ENCODE measurements around the gene IL31.
A peak's percentile ranks its signal among the peaks of the same experiment; 100 is the strongest.
"Not testable (repeated sequence)": the region's sequence is repeated elsewhere in the genome, so short reads cannot be mapped to it uniquely, and the experiment has no call there.

IL31 gene

GRCh38 chr12:122192441-122192840 is 18.4 kb upstream of the IL31 start:
- no peak overlapping the region for H3K4me3 ChIP-seq (ENCODE audit: low read depth, low read length)

- H3K4me3 ChIP-seq (ENCODE audit: low read depth, low read length), result no peak overlapping the region
Measured at GRCh38 chr12:122190842-122191668, 17.0 kb upstream of the IL31 start.

GRCh38 chr12:122189626-122190475 is 15.8 kb upstream of the IL31 start:
- no peak overlapping the region for H3K4me3 ChIP-seq (ENCODE audit: low read depth, low read length)

- no peak overlapping the region for H3K4me3 ChIP-seq (ENCODE audit: low read depth, low read length)
Measured at GRCh38 chr12:122187466-122187865, 13.4 kb upstream of the IL31 start.

GRCh38 chr12:122185494-122186082 is 11.6 kb upstream of the IL31 start:
- H3K4me3 ChIP-seq (ENCODE audit: low read depth, low read length), result no peak overlapping the region

GRCh38 chr12:122185079-122185478 is 11.1 kb upstream of the IL31 start:
- H3K4me3 ChIP-seq (ENCODE audit: low read depth, low read length), result no peak overlapping the region

- H3K4me3 ChIP-seq (ENCODE audit: low read depth, low read length), result no peak overlapping the region
Measured at GRCh38 chr12:122184517-122184916, 10.5 kb upstream of the IL31 start.

GRCh38 chr12:122183588-122183940 is 9.5 kb upstream of the IL31 start:
- peak overlapping the region; percentile 45 for H3K4me3 ChIP-seq (ENCODE audit: low read depth, low read length)

GRCh38 chr12:122182887-122183587 is 9.0 kb upstream of the IL31 start, which contains the start of gene LRRC43:
LRRC43 (plus strand) TSS chr12:122183123; CDS start chr12:122183145, 22 bp downstream.
- H3K4me3 ChIP-seq (ENCODE audit: low read depth, low read length), result peak within 1 kb of the TSS; percentile 45

- H3K4me3 ChIP-seq (ENCODE audit: low read depth, low read length), result not testable (repeated sequence)
Measured at GRCh38 chr12:122176473-122176872, 2.5 kb upstream of the IL31 start.

GRCh38 chr12:122172262-122172939 is 1.6 kb downstream of the IL31 start:
- H3K4me3 ChIP-seq (ENCODE audit: low read depth, low read length), result no peak overlapping the region

- no peak overlapping the region for H3K4me3 ChIP-seq (ENCODE audit: low read depth, low read length)
Measured at GRCh38 chr12:122171399-122171798, 2.6 kb downstream of the IL31 start.

GRCh38 chr12:122168492-122168891 is 5.5 kb downstream of the IL31 start:
- H3K4me3 ChIP-seq (ENCODE audit: low read depth, low read length), result no peak overlapping the region

GRCh38 chr12:122167356-122167925 is 6.6 kb downstream of the IL31 start:
- H3K4me3 ChIP-seq (ENCODE audit: low read depth, low read length), result no peak overlapping the region

GRCh38 chr12:122166422-122167349 is 7.3 kb downstream of the IL31 start:
- H3K4me3 ChIP-seq (ENCODE audit: low read depth, low read length), result no peak overlapping the region

GRCh38 chr12:122162976-122163375 is 11.0 kb downstream of the IL31 start:
- no peak overlapping the region for H3K4me3 ChIP-seq (ENCODE audit: low read depth, low read length)

- no peak overlapping the region for H3K4me3 ChIP-seq (ENCODE audit: low read depth, low read length)
Measured at GRCh38 chr12:122161682-122162081, 12.3 kb downstream of the IL31 start.

- no peak overlapping the region for H3K4me3 ChIP-seq (ENCODE audit: low read depth, low read length)
Measured at GRCh38 chr12:122160761-122161160, 13.3 kb downstream of the IL31 start.

- H3K4me3 ChIP-seq (ENCODE audit: low read depth, low read length), result no peak overlapping the region
Measured at GRCh38 chr12:122159882-122160281, 14.1 kb downstream of the IL31 start.
